Activated CD4-positive, alpha-beta T cell treated with anti-CD3 and anti-CD28 coated beads for 36 hours (primary cell): ENCODE data around the gene SRPK2. TPM values are rescaled to one million over a fixed set of nuclear protein-coding genes. Genes with fewer than 3 reads are reported as not detected.

Experiments
- ATAC-seq: fragments of 200-7000 bp; cut with Tn5 transposase; one replicate; pipeline ENCODE4 v1.10.0; 2021; ENCODE audit warnings: mild to moderate bottlenecking, moderate library complexity
- CTCF ChIA-PET: fragments of 350-600 bp; sonication (Branson Sonifier 250); formaldehyde crosslinking; loops from one replicate; lab custom pipeline; 2021; ENCODE audit warnings: antibody characterized with exemption; lab: Charles Lee
- POLR2A ChIA-PET: fragments of 350-600 bp; sonication (Branson Sonifier 250); formaldehyde crosslinking; loops from one replicate; lab custom pipeline; 2021; ENCODE audit warnings: antibody characterized with exemption, inconsistent platforms; lab: Charles Lee
- DNase-seq: peaks from one replicate; pipeline ENCODE4 v3.0.0-alpha.2; 2020
- H3K27ac Mint-ChIP-seq: one replicate; pipeline ENCODE4 v1.8.0; 2021; ENCODE audit warnings: mixed read lengths
- H3K27me3 Mint-ChIP-seq: one replicate; pipeline ENCODE4 v1.8.0; 2021; ENCODE audit warnings: mixed read lengths
- H3K36me3 Mint-ChIP-seq: one replicate; pipeline ENCODE4 v1.8.0; 2021; ENCODE audit warnings: low read depth, mixed read lengths
- H3K4me1 Mint-ChIP-seq: one replicate; pipeline ENCODE4 v1.8.0; 2021; ENCODE audit warnings: mixed read lengths
- H3K4me3 Mint-ChIP-seq: one replicate; pipeline ENCODE4 v1.8.0; 2021; ENCODE audit warnings: mild to moderate bottlenecking, moderate library complexity, mixed read lengths
- H3K9me3 Mint-ChIP-seq: one replicate; pipeline ENCODE4 v1.8.0; 2021; ENCODE audit warnings: low read depth, mixed read lengths
- intact Hi-C, 2 experiments: fragments of 100-400 bp; cut with DNase I in 1 of 2; cut with micrococcal nuclease in 1 of 2; formaldehyde crosslinking; loops; one replicate each; pipeline versions ENCODE4 v1.14.2 to v1.15.1; 2022 to 2024; cut with DNase I, micrococcal nuclease
- total RNA-seq, 2 experiments: library from RNA; stranded (reverse); gene quantifications; one replicate each; pipeline ENCODE4 v1.2.3, GENCODE V29; 2021

The SRPK2 gene
- total RNA-seq, 2 experiments from 2014 or later, result 42.7 to 42.9 TPM

GRCh38 chr7:105403128-105403527 lies 14.4 kb upstream of the SRPK2 start:
- intact Hi-C loops, result no loop called here
- no peak overlapping the region for H3K4me3 Mint-ChIP-seq
- no peak for ATAC-seq
- no peaks in the 10 kb centered on the region for H3K36me3 Mint-ChIP-seq
- CTCF ChIA-PET, result interaction anchor here (0.7 kb wide), 2 partner anchors 17 to 37 kb away, joined by 3 read pairs; no protein-coding TSS in a partner anchor
- no peak for DNase-seq
- no peaks in the 10 kb centered on the region for H3K27me3 Mint-ChIP-seq
- H3K4me1 Mint-ChIP-seq, result no peaks in the 10 kb centered on the region
- H3K9me3 Mint-ChIP-seq, result no peaks in the 10 kb centered on the region
- H3K27ac Mint-ChIP-seq, result no peak overlapping the region
- POLR2A ChIA-PET, result no interaction called here

- Mint-ChIP-seq H3K27me3 (no peaks in the 10 kb centered on the region), H3K9me3 (no peaks in the 10 kb centered on the region), H3K4me3 (no peak overlapping the region), H3K36me3 (no peaks in the 10 kb centered on the region), H3K4me1 (no peaks in the 10 kb centered on the region), H3K27ac (no peak overlapping the region)
- ChIA-PET CTCF (interaction anchor here (0.7 kb wide), 3 partner anchors 16 to 575 kb away, joined by 3 read pairs; no protein-coding TSS in a partner anchor), POLR2A (no interaction called here)
- peak; percentile 47 for ATAC-seq
- intact Hi-C loops, result no loop called here
- no peak for DNase-seq
Observed at GRCh38 chr7:105402221-105403095, 13.7 kb upstream of the SRPK2 start.

GRCh38 chr7:105399043-105399725 lies 10.5 kb upstream of the SRPK2 start:
- intact Hi-C loops, result no loop called here
- Mint-ChIP-seq H3K4me3 (no peak overlapping the region), H3K36me3 (no peaks in the 10 kb centered on the region), H3K9me3 (no peaks in the 10 kb centered on the region), H3K4me1 (peaks cover 3% of the 10 kb centered on the region), H3K27me3 (no peaks in the 10 kb centered on the region), H3K27ac (no peak overlapping the region)
- CTCF ChIA-PET, result interaction anchor here (0.6 to 1.1 kb wide), 4 partner anchors 31 to 1207 kb away, joined by 3 to 4 read pairs (median 3); partner anchors contain the start of gene RINT1
- DNase-seq, result no peak
- POLR2A ChIA-PET, result no interaction called here
- ATAC-seq, result no peak

GRCh38 chr7:105396566-105396965 lies 7.8 kb upstream of the SRPK2 start:
- DNase-seq (no peak), ATAC-seq (no peak)
- Mint-ChIP-seq H3K4me3 (no peak overlapping the region), H3K9me3 (no peaks in the 10 kb centered on the region), H3K27ac (no peak overlapping the region), H3K27me3 (no peaks in the 10 kb centered on the region), H3K36me3 (no peaks in the 10 kb centered on the region), H3K4me1 (peaks cover 12% of the 10 kb centered on the region)
- intact Hi-C loops, result no loop called here
- POLR2A ChIA-PET, result no interaction called here
- CTCF ChIA-PET, result interaction anchor here (1.6 kb wide), 1 partner anchor 16 kb away, joined by 5 read pairs; no protein-coding TSS in a partner anchor

- H3K4me1 Mint-ChIP-seq, result peaks cover 23% of the 10 kb centered on the region
- DNase-seq (no peak), ATAC-seq (no peak)
- H3K9me3 Mint-ChIP-seq, result no peaks in the 10 kb centered on the region
- H3K36me3 Mint-ChIP-seq, result peaks cover 5% of the 10 kb centered on the region
- H3K27ac Mint-ChIP-seq, result no peak overlapping the region
- H3K4me3 Mint-ChIP-seq, result no peak overlapping the region
- POLR2A ChIA-PET, result no interaction called here
- CTCF ChIA-PET, result no interaction called here
- intact Hi-C loops, result no loop called here
- no peaks in the 10 kb centered on the region for H3K27me3 Mint-ChIP-seq
Observed at GRCh38 chr7:105391429-105391828, 2.7 kb upstream of the SRPK2 start.

- intact Hi-C loops, result loop anchor here (2.0 to 5.0 kb wide), 5 partner anchors 38 to 448 kb away; partner anchors contain the start of gene KMT2E (in 1 of the 2)
- no peak for ATAC-seq
- DNase-seq, result no peak
- CTCF ChIA-PET, result no interaction called here
- Mint-ChIP-seq H3K36me3 (peaks cover 10% of the 10 kb centered on the region), H3K27ac (no peak overlapping the region), H3K4me3 (no peak overlapping the region), H3K4me1 (peaks cover 28% of the 10 kb centered on the region), H3K27me3 (no peaks in the 10 kb centered on the region), H3K9me3 (no peaks in the 10 kb centered on the region)
- POLR2A ChIA-PET, result no interaction called here
Observed at GRCh38 chr7:105389889-105390288, 1.2 kb upstream of the SRPK2 start.

- POLR2A ChIA-PET, result no interaction called here
- peak; percentile 42 for ATAC-seq
Observed at GRCh38 chr7:105389088-105389650, 448 bp upstream of the SRPK2 start.

GRCh38 chr7:105387508-105388355 lies 989 bp downstream of the SRPK2 start:
- Mint-ChIP-seq H3K27ac (peak overlapping the region; percentile 55), H3K4me1 (peaks cover 36% of the 10 kb centered on the region), H3K27me3 (no peaks in the 10 kb centered on the region), H3K9me3 (no peaks in the 10 kb centered on the region), H3K4me3 (peak overlapping the region; percentile 77), H3K36me3 (peaks cover 10% of the 10 kb centered on the region)
- ChIA-PET CTCF (interaction anchor here (0.7 to 0.9 kb wide), 2 partner anchors 12 to 407 kb away, joined by 3 read pairs; no protein-coding TSS in a partner anchor), POLR2A (interaction anchor here (0.6 kb wide), 1 partner anchor 278 kb away, joined by 6 read pairs; no protein-coding TSS in a partner anchor)
- intact Hi-C loops, result loop anchor here (1.0 to 5.0 kb wide), 9 partner anchors 35 to 445 kb away; partner anchors contain the start of genes KMT2E (in 1 of the 2), PUS7 (in 1 of the 2) and RINT1 (in 1 of the 2)
- ATAC-seq (peak; percentile 40), DNase-seq (peak; percentile 67)

More at GRCh38 chr7:105389088-105389650, 448 bp upstream of the SRPK2 start:
- peak overlapping the region; percentile 85 for H3K27ac Mint-ChIP-seq
- H3K9me3 Mint-ChIP-seq, result no peaks in the 10 kb centered on the region
- intact Hi-C loops, result loop anchor here (2.0 to 5.0 kb wide), 5 partner anchors 37 to 447 kb away; partner anchors contain the start of gene KMT2E (in 1 of the 2)
- peak; percentile 55 for DNase-seq
- peak overlapping the region; percentile 80 for H3K4me3 Mint-ChIP-seq
- peaks cover 10% of the 10 kb centered on the region for H3K36me3 Mint-ChIP-seq
- H3K4me1 Mint-ChIP-seq, result peaks cover 32% of the 10 kb centered on the region
- no peaks in the 10 kb centered on the region for H3K27me3 Mint-ChIP-seq
- CTCF ChIA-PET, result no interaction called here

GRCh38 chr7:105377903-105378302 lies 10.8 kb downstream of the SRPK2 start:
- H3K27ac Mint-ChIP-seq, result no peak overlapping the region
- H3K27me3 Mint-ChIP-seq, result no peaks in the 10 kb centered on the region
- H3K4me3 Mint-ChIP-seq, result no peak overlapping the region
- ATAC-seq, result no peak
- H3K4me1 Mint-ChIP-seq, result peaks cover 29% of the 10 kb centered on the region
- DNase-seq, result no peak
- peaks cover 2% of the 10 kb centered on the region for H3K36me3 Mint-ChIP-seq
- intact Hi-C loops, result no loop called here
- POLR2A ChIA-PET, result interaction anchor here (0.6 kb wide), 2 partner anchors 11 to 65 kb away, joined by 3 to 4 read pairs; no protein-coding TSS in a partner anchor
- CTCF ChIA-PET, result interaction anchor here (0.6 kb wide), 1 partner anchor 190 kb away, joined by 3 read pairs; no protein-coding TSS in a partner anchor
- no peaks in the 10 kb centered on the region for H3K9me3 Mint-ChIP-seq

- ChIA-PET CTCF (interaction anchor here (0.6 kb wide), 1 partner anchor 189 kb away, joined by 3 read pairs; no protein-coding TSS in a partner anchor), POLR2A (interaction anchor here (0.6 to 0.7 kb wide), 3 partner anchors 10 to 341 kb away, joined by 3 to 4 read pairs (median 3); no protein-coding TSS in a partner anchor)
- H3K27me3 Mint-ChIP-seq, result no peaks in the 10 kb centered on the region
Observed at GRCh38 chr7:105376908-105377533, 11.7 kb downstream of the SRPK2 start.

More at GRCh38 chr7:105376908-105377533, 11.7 kb downstream of the SRPK2 start:
- Mint-ChIP-seq H3K4me3 (no peak overlapping the region), H3K36me3 (peaks cover 2% of the 10 kb centered on the region), H3K4me1 (peaks cover 28% of the 10 kb centered on the region), H3K9me3 (no peaks in the 10 kb centered on the region), H3K27ac (no peak overlapping the region)
- DNase-seq (no peak), ATAC-seq (no peak)
- intact Hi-C loops, result no loop called here
